GM12865 (cell line): ENCODE data around the gene PYGO2.
A peak's percentile ranks its signal among the peaks of the same experiment; 100 is the strongest.

Experiments
- DNase-seq: peaks from one replicate; pipeline ENCODE4 v3.0.0; 2010; ENCODE audit warnings: low read depth
- H3K4me3 ChIP-seq: 2 replicates; pipeline ENCODE4 v1.5.1; 2011; ENCODE audit warnings: mild to moderate bottlenecking, low read depth, low read length, control low read depth
- TF ChIP-seq, protein P1 (sequence below): IDR thresholded peaks from 2 replicates; pipeline ENCODE4 v1.5.1; 2011; ENCODE audit warnings: low read length, control low read depth, low read depth, inconsistent platforms; ENCODE audit not compliant: insufficient read depth; ENCODE audit errors: missing control alignments

PYGO2 gene

DNA sequence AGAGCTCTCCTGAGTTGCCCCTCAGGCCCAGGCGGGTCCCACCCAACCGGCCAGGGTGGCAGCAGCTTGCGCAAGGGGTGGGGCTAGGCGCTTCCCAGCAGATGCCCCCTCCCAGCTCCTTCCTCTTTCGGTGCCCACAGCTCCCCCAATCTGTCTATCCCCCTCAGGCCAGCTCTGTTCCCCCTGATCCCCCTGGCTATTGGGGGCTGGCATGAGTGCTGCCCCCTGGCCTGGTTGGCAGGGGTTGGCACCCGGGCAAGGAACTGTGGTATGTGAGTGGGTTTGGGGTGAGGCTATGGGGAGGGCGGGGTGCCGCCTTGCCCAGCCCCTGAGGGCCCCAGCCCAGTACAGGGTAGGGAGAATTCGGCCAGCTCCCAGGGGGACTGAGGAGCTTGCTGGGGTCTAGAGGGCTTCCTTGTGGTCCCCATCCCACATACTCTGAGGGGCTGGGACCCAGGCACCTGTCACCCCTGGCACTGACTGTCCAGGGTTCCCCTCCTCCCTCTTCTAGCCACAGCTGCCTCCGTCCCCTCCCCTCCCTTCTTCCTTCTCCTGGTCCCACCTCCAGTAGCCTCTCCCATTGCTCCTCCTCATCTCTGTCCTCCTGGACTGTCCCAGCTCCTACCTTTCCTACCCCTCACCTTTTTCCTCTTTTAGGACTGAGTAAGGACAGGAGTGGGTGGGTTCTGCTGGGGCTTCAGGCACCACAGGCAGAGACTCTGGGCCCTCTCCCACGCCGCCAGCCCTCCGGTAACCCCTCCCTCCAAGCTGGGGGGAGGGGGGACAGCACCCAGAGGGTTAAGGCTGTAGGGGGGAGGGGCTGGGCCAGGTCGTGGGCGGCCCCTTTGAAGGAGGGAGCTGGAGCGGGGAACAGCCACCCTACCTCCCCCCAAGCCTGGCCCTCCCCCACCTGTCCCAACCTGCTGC is 46.7 kb upstream of the PYGO2 start:
- TF ChIP-seq, protein P1, sequence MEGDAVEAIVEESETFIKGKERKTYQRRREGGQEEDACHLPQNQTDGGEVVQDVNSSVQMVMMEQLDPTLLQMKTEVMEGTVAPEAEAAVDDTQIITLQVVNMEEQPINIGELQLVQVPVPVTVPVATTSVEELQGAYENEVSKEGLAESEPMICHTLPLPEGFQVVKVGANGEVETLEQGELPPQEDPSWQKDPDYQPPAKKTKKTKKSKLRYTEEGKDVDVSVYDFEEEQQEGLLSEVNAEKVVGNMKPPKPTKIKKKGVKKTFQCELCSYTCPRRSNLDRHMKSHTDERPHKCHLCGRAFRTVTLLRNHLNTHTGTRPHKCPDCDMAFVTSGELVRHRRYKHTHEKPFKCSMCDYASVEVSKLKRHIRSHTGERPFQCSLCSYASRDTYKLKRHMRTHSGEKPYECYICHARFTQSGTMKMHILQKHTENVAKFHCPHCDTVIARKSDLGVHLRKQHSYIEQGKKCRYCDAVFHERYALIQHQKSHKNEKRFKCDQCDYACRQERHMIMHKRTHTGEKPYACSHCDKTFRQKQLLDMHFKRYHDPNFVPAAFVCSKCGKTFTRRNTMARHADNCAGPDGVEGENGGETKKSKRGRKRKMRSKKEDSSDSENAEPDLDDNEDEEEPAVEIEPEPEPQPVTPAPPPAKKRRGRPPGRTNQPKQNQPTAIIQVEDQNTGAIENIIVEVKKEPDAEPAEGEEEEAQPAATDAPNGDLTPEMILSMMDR, result no peak
- DNase-seq, result no peak
- no peak overlapping the region for H3K4me3 ChIP-seq

DNA sequence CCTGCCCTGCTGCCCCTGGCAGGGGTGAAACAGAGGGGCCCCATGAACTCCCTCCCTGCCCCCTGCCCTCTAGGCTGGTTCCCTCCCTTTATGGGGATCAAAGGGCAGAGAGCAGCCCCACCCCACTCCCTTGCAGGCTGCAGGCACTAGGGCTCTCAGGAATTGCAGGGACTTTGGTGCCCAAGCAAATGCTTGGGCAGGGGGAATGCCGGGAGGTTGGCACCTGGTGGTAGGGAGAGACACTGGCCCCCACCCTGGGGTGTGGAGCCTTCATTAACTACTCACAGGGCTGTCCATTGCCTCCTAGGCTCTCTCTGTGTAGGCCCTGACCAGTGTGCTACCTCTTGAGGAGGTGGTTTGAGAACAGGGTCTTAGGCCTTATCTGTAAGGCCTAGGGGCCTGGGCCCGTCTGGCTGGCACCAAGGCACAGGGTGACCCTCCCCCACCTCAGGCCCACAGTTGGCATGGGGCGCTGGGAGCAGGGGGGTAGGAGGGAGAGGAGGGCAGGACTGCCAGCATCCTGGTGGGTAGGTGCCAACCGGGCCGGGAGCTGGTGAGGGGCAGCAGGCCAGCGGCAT is 45.8 kb upstream of the PYGO2 start:
- TF ChIP-seq, protein P1, result no peak
- DNase-seq, result no peak
- no peak overlapping the region for H3K4me3 ChIP-seq

DNA sequence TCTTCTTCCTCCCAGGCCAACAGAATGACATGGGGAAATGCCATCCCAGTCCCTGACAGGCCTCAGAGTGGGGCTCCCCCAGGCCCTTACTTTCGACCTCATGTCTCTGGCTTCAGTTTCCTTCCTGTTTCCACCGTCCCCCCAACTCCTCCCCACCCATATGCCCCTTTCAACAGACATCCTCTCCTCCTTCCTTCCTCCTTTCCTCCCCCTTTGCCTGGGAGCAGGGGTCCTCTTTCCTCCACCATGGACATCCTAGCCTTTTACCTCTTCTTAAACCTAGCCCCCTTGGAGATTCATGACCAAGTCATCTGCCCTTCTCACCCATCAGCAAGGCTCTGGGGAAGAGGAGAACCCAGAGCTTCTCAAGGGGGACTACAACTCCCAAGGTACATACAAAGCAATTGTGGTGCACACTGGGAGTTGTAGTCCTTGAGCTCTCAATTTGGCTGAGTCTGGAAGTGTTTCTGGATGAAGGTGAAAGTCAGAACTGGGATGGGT is 45.1 kb upstream of the PYGO2 start:
- peak; percentile 62 for DNase-seq
- TF ChIP-seq, protein P1, result no peak
- H3K4me3 ChIP-seq, result no peak overlapping the region

DNA sequence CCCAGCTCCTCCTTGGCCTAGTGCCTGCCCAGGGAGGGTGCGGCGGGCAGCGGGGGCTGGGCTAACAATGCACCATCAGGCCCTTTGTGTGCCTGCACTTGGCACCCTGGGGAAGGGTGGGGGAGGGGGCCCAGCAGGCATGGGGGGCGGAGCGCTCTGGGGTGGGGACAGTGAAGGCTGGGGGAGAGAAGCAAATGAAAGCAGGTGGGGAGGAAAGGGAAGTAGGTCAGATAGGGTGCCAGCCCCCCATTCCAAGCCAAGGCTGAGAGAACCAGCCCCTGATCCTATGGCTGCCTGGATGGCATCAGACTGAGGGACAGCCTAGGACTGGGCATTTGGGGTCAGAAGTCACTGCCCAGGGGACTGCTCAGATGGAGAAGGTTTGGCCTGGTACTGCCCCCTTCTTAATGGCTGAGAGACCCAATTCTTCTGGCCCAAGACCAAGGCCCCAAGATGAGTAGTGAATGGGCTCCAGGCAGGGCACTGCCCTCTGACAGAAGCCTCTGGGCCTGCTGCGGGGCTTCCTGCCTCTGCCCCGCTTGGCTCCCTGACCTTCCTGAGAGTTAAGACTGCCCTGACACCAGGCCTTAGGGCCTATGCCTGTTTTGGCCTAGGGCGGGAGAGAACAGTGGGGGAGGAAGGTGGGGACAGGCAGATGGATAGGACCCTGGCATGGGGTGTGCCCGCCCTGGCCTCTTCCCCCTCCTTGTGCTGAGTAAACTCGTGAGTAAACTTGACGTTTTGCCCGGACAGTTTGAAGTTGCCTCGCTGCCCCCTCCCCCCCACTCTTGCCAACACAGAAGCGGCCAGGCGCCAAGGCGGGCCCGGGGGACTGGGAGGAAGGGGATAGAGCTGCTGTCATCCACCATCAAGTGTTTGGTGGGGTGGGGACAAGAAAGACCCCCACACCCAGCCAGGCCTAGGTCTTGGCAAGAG is 43.8 kb upstream of the PYGO2 start:
- peak; percentile 41 for DNase-seq
- H3K4me3 ChIP-seq, result peak overlapping the region; percentile 72
- TF ChIP-seq, protein P1, result no peak

DNA sequence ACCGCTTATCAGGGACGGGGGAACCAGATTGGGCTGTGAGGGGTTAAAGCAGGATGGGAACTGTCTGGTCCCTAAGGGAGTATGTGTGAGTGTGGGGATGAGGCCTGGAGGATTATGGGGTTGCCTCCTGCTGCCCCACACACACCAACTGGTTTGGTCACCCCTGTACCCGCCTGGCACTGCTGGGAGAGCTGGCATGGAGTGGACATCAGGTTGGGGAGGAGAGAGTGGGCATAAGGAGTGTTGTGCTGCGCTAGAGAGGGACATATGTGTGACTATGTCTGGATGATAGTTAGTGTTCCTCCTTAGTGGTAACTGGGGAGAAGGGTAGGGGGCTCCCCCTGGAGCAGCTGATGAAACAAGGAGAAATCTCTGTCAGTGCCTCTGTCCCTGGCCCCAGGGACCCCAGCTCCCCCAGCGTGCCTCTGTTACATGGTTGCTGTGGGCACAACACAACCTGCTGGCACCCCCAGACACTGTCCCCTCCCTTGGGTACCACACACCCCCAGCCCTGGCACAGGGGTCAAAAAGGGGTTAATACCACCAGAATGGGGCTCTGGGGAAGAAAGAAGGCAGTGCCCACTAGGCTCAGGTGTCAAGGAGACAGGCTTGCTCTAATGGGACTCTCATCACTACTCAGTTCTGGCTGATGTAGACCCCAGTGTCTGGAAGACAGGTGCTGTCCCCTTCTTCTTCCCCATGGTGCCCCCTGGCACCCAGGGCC is 42.9 kb upstream of the PYGO2 start:
- TF ChIP-seq, protein P1, result no peak
- peak overlapping the region; percentile 72 for H3K4me3 ChIP-seq
- no peak for DNase-seq
